HEK293 (cell line): Measurements from ENCODE around the gene PHACTR3.

ENCODE experiments used
- CTCF ChIP-seq: fragments of 450-650 bp; formaldehyde crosslinking; IDR thresholded peaks from 2 replicates; pipeline ENCODE4 v1.5.1; 2016; ENCODE audit warnings: missing biosample characterization, missing genetic modification characterization
- HOXC10 ChIP-seq: sonication (generic); formaldehyde crosslinking; IDR thresholded peaks from 2 replicates; pipeline ENCODE4 v1.8.1; 2023; ENCODE audit warnings: mild to moderate bottlenecking, missing genetic modification reagents
- SP2 ChIP-seq: fragments of 450-650 bp; formaldehyde crosslinking; IDR thresholded peaks from 2 replicates; pipeline ENCODE4 v1.5.1; 2016; ENCODE audit warnings: missing biosample characterization, missing genetic modification characterization
- YY1 ChIP-seq: fragments of 450-650 bp; formaldehyde crosslinking; IDR thresholded peaks from 2 replicates; pipeline ENCODE4 v1.5.1; 2018; ENCODE audit warnings: missing biosample characterization, missing genetic modification characterization
- ZNF174 ChIP-seq: fragments of 450-650 bp; formaldehyde crosslinking; IDR thresholded peaks from 2 replicates; pipeline ENCODE4 v1.5.0; 2017; ENCODE audit warnings: missing biosample characterization, mild to moderate bottlenecking, missing genetic modification characterization
- ZNF24 ChIP-seq: fragments of 450-650 bp; formaldehyde crosslinking; IDR thresholded peaks from 2 replicates; pipeline ENCODE4 v1.5.1; 2016; ENCODE audit warnings: missing biosample characterization, missing genetic modification characterization
- ZNF274 ChIP-seq, 2 experiments: fragments of 200-500 bp in 1 of 2; fragments of 450-650 bp in 1 of 2; sonication (Bioruptor generic) in 1 of 2; formaldehyde crosslinking in 1 of 2; IDR thresholded peaks; 2 replicates each; pipeline versions ENCODE4 v1.5.1 to v1.6.1; 2014 to 2016; ENCODE audit warnings: borderline replicate concordance in 1 of 2, inconsistent platforms in 1 of 2, low read length in 1 of 2, missing biosample characterization in 1 of 2, missing genetic modification characterization in 1 of 2
- ZNF280D ChIP-seq: fragments of 450-650 bp; formaldehyde crosslinking; IDR thresholded peaks from 2 replicates; pipeline ENCODE4 v1.5.1; 2016; ENCODE audit warnings: missing biosample characterization, missing genetic modification characterization
- ZNF530 ChIP-seq: fragments of 450-650 bp; formaldehyde crosslinking; IDR thresholded peaks from 2 replicates; pipeline ENCODE4 v1.5.1; 2016; ENCODE audit warnings: low read depth, missing biosample characterization, missing genetic modification characterization
- ZNF664 ChIP-seq: fragments of 450-650 bp; formaldehyde crosslinking; IDR thresholded peaks from 2 replicates; pipeline ENCODE4 v1.5.1; 2016; ENCODE audit warnings: missing biosample characterization, missing genetic modification characterization
- TF ChIP-seq, protein P1 (sequence below): fragments of 450-650 bp; formaldehyde crosslinking; conservative IDR thresholded peaks from 2 replicates; pipeline ENCODE4 v1.5.1; 2016; ENCODE audit warnings: low read depth, missing biosample characterization, missing genetic modification characterization

GRCh38 chr20:59888050-59888449, 283.7 kb downstream of the PHACTR3 start:
- TF ChIP-seq ZNF174 (tag by site-specific recombination) (no peak), ZNF664 (tag by site-specific recombination) (no peak), HOXC10 (CRISPR knock-in tag) (no peak), SP2 (tag by site-specific recombination) (no peak), CTCF (tag by site-specific recombination) (no peak), ZNF280D (tag by site-specific recombination) (no peak), ZNF274 (IDR thresholded peaks at IDR 0.05; ENCODE audit: low read length) (no peak), ZNF274 (tag by site-specific recombination; IDR thresholded peaks at IDR 0.05; ENCODE audit: borderline replicate concordance) (no peak), YY1 (tag by site-specific recombination) (no peak), ZNF24 (no peak), ZNF530 (tag by site-specific recombination) (no peak)
- TF ChIP-seq, protein P1, sequence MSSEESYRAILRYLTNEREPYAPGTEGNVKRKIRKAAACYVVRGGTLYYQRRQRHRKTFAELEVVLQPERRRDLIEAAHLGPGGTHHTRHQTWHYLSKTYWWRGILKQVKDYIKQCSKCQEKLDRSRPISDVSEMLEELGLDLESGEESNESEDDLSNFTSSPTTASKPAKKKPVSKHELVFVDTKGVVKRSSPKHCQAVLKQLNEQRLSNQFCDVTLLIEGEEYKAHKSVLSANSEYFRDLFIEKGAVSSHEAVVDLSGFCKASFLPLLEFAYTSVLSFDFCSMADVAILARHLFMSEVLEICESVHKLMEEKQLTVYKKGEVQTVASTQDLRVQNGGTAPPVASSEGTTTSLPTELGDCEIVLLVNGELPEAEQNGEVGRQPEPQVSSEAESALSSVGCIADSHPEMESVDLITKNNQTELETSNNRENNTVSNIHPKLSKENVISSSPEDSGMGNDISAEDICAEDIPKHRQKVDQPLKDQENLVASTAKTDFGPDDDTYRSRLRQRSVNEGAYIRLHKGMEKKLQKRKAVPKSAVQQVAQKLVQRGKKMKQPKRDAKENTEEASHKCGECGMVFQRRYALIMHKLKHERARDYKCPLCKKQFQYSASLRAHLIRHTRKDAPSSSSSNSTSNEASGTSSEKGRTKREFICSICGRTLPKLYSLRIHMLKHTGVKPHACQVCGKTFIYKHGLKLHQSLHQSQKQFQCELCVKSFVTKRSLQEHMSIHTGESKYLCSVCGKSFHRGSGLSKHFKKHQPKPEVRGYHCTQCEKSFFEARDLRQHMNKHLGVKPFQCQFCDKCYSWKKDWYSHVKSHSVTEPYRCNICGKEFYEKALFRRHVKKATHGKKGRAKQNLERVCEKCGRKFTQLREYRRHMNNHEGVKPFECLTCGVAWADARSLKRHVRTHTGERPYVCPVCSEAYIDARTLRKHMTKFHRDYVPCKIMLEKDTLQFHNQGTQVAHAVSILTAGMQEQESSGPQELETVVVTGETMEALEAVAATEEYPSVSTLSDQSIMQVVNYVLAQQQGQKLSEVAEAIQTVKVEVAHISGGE (tag by site-specific recombination), result no peak
